Measurements from ENCODE around the gene CA14.
"Not testable (repeated sequence)": the region's sequence is repeated elsewhere in the genome, so short reads cannot be mapped to it uniquely, and the experiment has no call there.

CA14 gene

DNA sequence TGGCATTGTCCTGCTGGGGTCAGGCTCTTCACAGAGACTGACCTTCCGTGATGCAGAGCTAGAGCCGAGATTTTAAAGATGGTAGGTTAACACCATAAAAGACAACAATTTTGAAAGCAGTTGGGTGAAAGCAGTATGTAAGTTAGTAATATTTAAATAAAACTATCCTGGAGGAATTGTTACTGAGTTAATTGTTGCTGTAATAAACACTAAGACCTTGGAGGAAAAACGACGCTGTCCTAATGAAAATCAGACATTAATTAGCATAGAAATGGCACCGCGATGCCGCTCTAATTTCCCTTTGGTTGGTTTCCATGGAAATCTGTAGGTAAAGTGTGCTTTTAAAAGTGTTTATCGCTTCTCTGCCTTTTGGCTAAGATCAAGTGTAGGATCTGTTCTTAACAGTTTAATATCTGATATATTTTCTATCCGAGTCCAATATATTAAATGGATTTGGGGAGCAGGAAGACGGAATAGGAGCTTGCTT lies 20.9 kb upstream of the CA14 start:
- DNase-seq: no peak

DNA sequence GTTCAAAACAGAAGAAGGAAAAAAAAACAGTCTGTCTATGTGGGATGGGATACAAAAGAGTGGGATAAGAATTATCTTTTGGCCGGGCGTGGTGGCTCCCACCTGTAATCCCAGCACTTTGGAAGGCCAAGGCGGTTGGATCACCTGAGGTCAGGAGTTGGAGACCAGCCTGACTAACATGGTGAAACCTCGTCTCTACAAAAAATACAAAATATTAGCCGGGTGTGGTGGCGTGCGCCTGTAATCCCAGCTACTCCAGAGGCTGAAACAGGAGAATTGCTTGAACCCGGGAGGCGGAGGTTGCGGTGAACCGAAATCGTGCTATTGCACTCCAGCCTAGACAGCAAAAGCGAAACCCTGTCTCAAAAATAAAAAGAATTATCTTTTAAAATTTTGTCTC lies 20.4 kb upstream of the CA14 start:
- DNase-seq: not testable (repeated sequence)

DNA sequence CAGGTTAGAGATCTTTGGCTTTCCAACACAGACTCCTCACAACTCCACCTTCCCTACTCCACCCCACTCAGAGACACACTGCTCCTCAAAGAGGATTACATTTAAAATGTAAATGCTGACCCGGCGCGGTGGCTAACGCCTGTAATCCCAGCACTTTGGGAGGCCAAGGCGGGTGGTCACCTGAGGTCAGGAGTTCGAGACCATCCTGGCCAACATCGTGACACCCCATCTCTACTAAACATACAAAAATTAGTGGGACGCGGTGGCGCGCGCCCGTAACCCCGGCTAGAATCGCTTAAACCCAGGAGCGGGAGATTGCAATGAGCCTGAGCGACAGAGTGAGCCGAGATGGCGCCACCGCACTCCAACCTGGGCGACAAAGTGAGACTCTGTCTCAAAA lies 19.8 kb upstream of the CA14 start:
- no peak for DNase-seq

GRCh38 chr1:150243003-150243402 lies 14.6 kb upstream of the CA14 start:
- DNase-seq: no peak

- no peak for DNase-seq
These were observed 7.6 kb upstream of the CA14 start for GRCh38 chr1:150249936-150250335.

- no peak for DNase-seq
These were observed 1.4 kb upstream of the CA14 start for GRCh38 chr1:150256198-150256553.

GRCh38 chr1:150256554-150257341 lies 826 bp upstream of the CA14 start:
- DNase-seq: no peak

DNA sequence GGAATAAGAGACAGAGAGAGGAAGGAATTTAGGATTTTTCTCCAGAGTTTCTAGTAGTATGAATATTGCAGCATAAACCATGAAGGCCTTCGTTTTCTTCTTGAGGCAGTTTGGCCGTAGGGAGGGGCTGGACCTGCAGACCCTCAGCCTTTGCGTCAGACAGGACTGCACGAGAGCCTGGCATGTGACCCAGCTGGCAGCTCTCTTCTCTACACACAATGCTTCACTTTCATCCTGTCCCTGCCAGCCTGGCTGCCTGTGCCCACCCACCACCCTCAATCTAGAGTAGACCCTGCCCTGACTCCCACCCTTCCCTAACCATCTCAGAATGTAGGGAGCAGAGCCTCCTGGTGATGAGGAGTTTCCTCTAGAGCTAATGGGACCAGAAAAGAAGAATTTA lies 1.6 kb downstream of the CA14 start:
- no peak for DNase-seq

DNA sequence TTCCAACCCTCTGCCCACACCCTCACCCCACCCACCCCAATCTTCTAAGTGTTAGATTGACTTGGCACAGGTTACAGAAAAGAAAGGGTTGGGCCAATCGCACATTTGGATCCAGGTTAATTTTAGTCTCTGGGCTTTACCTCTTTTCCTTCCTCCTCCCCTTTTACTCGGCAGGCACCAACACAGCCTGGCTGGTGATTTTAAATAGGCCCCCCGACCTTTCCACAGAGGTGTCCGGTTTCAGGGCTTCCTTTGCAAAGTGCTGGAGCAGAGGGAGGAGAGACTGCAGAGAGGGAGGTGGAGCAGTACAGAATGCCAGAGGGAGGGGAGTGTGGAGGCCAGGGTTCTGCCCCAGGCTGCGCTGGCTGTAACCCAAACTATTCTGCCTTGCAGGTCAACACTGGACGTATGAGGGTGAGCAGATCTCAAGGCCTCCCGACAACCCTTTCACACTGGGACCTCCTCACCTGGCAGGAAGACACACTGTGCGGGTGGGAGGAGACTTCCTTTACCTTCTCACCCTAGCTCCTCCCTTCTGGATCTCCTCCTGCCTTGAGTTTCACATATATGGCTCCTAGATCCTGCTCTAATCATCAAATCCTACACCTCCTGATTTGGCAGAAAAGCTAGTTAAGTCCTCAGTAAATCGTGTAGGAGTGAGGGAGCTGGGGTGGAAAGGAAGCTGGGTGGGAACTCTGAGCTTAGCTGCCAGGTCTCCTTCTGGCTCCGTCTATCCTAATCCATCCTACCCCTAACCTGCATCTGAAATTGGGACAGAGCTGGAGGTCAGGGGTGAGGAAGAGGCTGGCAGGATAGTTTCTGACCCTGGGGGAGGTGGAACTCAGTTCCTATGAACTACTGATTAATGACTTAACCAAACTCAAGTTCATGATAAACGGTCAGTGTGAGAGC lies 2.4 kb downstream of the CA14 start:
- DNase-seq: no peak

GRCh38 chr1:150261367-150261766 lies 3.8 kb downstream of the CA14 start:
- no peak for DNase-seq

- no peak for DNase-seq
These were observed 5.1 kb downstream of the CA14 start for GRCh38 chr1:150262388-150263320.

DNA sequence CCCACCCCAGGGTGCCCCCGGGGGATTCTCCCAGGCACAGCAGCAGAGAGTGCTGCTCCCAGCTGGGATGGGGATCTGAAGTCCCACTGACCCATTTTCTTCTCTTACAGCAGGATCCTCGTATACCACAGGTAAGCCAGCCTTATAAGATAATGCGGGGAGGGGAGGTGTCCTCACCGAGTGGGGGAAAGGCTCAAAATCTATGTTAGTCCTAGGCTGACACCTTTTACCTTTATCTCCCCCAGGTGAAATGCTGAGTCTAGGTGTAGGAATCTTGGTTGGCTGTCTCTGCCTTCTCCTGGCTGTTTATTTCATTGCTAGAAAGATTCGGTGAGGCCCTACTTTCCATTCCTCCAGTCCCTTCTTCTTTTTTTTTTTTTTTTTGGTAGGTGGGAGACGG lies 6.0 kb downstream of the CA14 start:
- DNase-seq: no peak

DNA sequence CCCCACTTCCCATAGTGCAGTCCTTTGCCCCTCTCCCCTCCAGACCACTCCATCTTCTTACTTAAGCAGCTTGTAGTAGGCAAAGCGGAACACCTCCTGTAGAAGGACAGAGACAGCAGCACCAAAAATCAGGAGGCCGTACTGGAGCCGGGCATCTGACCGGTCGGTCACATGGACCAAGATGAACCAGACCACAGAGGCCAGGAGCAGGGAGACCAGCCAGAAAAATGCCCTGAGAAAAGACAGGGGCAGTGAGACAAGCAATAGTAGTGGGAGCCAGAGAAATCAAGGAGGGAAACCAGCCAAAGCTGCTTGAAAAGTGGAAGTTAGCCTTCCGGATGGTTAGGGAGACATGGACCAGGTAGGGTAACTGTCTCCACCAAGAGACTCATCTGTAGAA lies 10.3 kb downstream of the CA14 start:
- no peak for DNase-seq

GRCh38 chr1:150268340-150268704 lies 10.7 kb downstream of the CA14 start:
- peak; percentile 15 to 16 for DNase-seq

DNA sequence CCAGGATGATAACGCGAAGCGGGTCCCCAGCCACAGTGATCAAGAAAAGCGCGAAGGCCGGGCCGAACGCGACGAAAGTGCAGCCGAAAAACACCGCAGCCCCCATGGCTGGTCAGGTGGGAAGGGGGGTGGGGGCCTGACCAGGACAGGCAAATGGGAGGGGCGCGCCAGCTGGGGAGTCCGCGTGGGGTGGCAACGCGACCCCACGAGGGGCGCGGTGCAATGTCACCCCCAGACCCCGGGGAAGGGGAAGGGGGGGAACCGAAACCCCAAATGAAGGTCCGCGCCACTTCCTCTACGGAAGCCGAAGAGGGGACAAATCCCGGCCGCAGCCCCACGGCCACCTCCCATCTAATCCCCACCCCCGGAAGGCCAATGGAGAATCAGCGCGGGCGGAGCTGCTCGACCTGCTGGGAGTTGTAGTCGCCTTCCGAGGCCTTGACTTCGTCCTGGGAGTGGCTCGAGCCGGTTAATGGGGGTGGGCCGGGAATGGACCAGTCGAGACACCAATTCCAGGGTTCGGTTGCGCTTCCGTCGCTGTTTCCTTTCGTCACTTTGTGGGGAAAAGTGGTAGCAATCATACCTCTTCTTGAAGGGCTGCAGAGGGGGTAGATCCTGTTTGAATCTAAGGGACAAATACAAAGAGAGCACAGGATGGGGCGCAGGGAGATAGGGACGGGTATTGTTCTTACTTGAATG lies 11.3 kb downstream of the CA14 start, which contains the start of gene APH1A:
TSS of gene APH1A (minus strand) at position 312 of the 699 bp plus-strand sequence. CDS start at position 106, 206 bp downstream.
- peak; percentile 87 to 90 for DNase-seq

- no peak for DNase-seq
These were observed 11.9 kb downstream of the CA14 start for GRCh38 chr1:150269451-150269850.

DNA sequence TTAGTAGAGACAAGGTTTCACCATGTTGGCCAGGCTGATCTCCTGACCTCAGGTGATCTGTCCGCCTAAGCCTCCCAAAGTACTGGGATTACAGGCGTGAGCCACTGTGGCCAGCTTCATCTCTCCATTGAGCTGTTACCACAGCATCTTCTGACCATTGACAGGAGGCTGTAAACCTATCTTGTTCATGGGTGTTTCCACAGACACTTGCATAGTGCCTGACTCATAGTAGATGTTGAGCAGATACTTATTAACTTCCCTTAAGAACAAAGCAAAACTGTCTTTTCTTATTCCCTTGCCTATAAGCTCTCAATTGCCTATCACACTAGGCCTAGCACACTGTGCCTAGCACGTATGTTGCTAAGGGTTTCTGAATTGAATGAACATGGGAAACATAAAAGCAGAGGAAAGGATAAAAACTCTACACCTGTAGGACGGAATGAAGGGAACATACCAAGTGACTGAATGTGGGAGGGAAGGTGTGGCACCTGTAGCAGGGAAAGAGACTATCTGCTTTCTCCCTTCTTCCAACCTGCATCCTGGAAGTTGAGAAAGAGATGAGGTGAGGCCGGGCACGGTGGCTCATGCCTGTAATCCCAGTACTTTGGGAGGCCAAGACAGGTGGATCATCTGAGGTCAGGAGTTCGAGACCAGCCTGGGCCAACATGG lies 13.9 kb downstream of the CA14 start:
- DNase-seq: no peak

DNA sequence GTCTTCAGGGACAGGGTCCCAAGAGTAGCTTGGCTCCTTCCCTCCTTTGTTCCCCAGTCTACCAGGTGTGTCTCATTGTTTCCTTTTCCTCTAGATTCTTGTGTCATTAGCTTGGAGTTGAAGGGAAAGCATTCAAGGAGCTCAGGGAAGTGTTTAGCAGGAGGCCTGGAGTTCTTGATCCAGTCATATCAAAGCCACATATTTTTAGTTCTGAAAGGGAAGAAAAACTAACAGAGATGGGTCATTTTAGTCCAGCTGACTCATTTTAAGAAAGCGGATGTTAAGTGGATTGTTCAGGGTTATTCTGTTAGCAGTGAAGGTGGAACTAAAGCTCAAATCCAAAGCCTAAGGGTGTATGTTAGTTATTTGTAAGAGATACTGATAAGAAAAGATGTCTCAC lies 15.7 kb downstream of the CA14 start:
- DNase-seq: no peak

DNA sequence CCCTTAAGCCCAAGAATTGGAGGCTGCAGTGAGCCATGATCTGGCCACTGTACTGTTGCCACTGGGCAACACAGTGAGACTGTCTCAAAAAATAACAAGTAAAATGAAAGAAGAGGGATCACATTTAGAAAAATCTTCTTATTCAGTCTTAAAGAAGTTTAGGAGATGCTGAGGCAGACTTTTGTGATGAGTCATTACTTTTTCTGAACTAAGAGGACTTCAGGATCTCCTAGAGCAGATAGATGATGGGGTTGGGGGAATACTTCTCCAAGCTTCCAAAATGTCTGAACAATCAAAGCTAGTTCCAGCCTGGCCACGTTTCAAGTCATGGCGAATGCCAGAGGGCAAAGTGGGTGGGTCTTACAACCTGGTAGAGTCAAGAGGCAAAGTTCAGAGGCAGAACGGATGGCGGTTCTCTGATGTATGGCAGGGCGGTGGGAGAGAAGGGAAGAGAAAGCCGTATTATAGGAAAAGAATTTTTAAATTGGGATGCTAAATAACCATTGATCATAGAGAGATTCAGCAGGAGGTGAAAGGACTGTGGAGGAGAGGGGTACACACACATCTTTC lies 22.6 kb downstream of the CA14 start:
- no peak for DNase-seq

- peak; percentile 60 to 63 for DNase-seq
These were observed 23.7 kb downstream of the CA14 start for GRCh38 chr1:150281221-150281757.
